ENCODE results near the gene MOG.

Gene MOG

GRCh38 chr6:29656798-29657197 is at the start of gene MOG:
Gene MOG (plus strand): TSS chr6:29657092. CDS start chr6:29657210, 118 bp downstream.
- DNase-seq = no peak

GRCh38 chr6:29608131-29608530 is 48.8 kb upstream of the MOG start:
- no peak for DNase-seq

GRCh38 chr6:29610540-29610939 is 46.4 kb upstream of the MOG start:
- DNase-seq = no peak

- DNase-seq = no peak
These were observed 45.5 kb upstream of the MOG start for GRCh38 chr6:29611426-29611825.

- no peak for DNase-seq
These were observed 38.9 kb upstream of the MOG start for GRCh38 chr6:29617782-29618554.

- DNase-seq = no peak
These were observed 37.2 kb upstream of the MOG start for GRCh38 chr6:29619578-29620160.

GRCh38 chr6:29620630-29621029 is 36.3 kb upstream of the MOG start:
- DNase-seq = no peak

GRCh38 chr6:29624520-29624961 is 32.4 kb upstream of the MOG start:
- no peak for DNase-seq

GRCh38 chr6:29625337-29625930 is 31.5 kb upstream of the MOG start:
- DNase-seq = no peak

- no peak for DNase-seq
These were observed 29.7 kb upstream of the MOG start for GRCh38 chr6:29626948-29627754.

- no peak for DNase-seq
These were observed 29.0 kb upstream of the MOG start for GRCh38 chr6:29627755-29628418.

- DNase-seq = peak; percentile 55
These were observed 28.2 kb upstream of the MOG start for GRCh38 chr6:29628419-29629281.

- DNase-seq = no peak
These were observed 27.3 kb upstream of the MOG start for GRCh38 chr6:29629571-29629970.

- DNase-seq = no peak
These were observed 26.6 kb upstream of the MOG start for GRCh38 chr6:29630315-29630714.

- DNase-seq = no peak
These were observed 25.6 kb upstream of the MOG start for GRCh38 chr6:29631209-29631810.

GRCh38 chr6:29631860-29632731 is 24.8 kb upstream of the MOG start:
- DNase-seq = no peak

GRCh38 chr6:29632789-29633533 is 23.9 kb upstream of the MOG start, which contains the start of gene GABBR1:
Gene GABBR1 (minus strand): TSS chr6:29633183. CDS start chr6:29632385, 798 bp downstream.
- peak; percentile 84 for DNase-seq

GRCh38 chr6:29633534-29633905 is 23.4 kb upstream of the MOG start:
- DNase-seq = no peak

GRCh38 chr6:29637247-29637646 is 19.6 kb upstream of the MOG start:
- DNase-seq = no peak

Data from NCI-H1048 (cell line).